Liver (tissue), 9 donors: ENCODE results near the gene F5. TPM values are rescaled to one million over a fixed set of nuclear protein-coding genes. Genes with fewer than 3 reads are reported as not detected.

Experiments
- DNase-seq: peaks from one replicate; pipeline ENCODE4 v3.0.0-alpha.2; 2017; ENCODE audit warnings: low spot score
- H3K27ac ChIP-seq, 2 donors: one replicate each; pipeline ENCODE4 v1.7.0; 2013; ENCODE audit warnings: inconsistent platforms in 2 of 2, low read length in 2 of 2, control low read depth in 1 of 2, low read depth in 1 of 2, mild to moderate bottlenecking in 1 of 2
- H3K27me3 ChIP-seq, 4 donors: one replicate each; pipeline versions ENCODE4 v1.6.1 to v1.7.0; 2013; ENCODE audit warnings: low read length in 3 of 4, inconsistent platforms in 1 of 4, mild to moderate bottlenecking in 1 of 4, moderate library complexity in 1 of 4; ENCODE audit not compliant: control insufficient read depth in 4 of 4, insufficient read depth in 4 of 4
- H3K36me3 ChIP-seq, 4 donors: one replicate each; pipeline versions ENCODE4 v1.6.1 to v1.7.0; 2013; ENCODE audit warnings: low read length in 3 of 4, mild to moderate bottlenecking in 3 of 4, low read depth in 1 of 4, moderate library complexity in 1 of 4; ENCODE audit not compliant: control insufficient read depth in 4 of 4, insufficient read depth in 3 of 4
- H3K4me1 ChIP-seq, 4 donors: one replicate each; pipeline versions ENCODE4 v1.6.1 to v1.7.0; 2013; ENCODE audit warnings: low read length in 3 of 4, mild to moderate bottlenecking in 3 of 4, moderate library complexity in 1 of 4; ENCODE audit not compliant: control insufficient read depth in 4 of 4, insufficient read depth in 4 of 4
- H3K4me3 ChIP-seq, 3 donors: one replicate each; pipeline versions ENCODE4 v1.6.1 to v1.7.0; 2013; ENCODE audit warnings: low read length in 3 of 3, control low read depth in 1 of 3, low read depth in 1 of 3, mild to moderate bottlenecking in 1 of 3
- H3K9ac ChIP-seq, 2 donors: one replicate each; pipeline ENCODE4 v1.7.0; 2013; ENCODE audit warnings: low read length in 2 of 2, mild to moderate bottlenecking in 2 of 2, moderate library complexity in 2 of 2, control low read depth in 1 of 2, low read depth in 1 of 2
- H3K9me3 ChIP-seq, 4 donors: one replicate each; pipeline versions ENCODE4 v1.6.1 to v1.7.0; 2013; ENCODE audit warnings: low read length in 3 of 4; ENCODE audit not compliant: control insufficient read depth in 4 of 4
- ATF3 ChIP-seq: IDR thresholded peaks from 2 replicates; pipeline ENCODE4 v1.6.1; 2016; ENCODE audit warnings: antibody characterized with exemption
- CTCF ChIP-seq: fragments of 150-350 bp; IDR thresholded peaks from 2 replicates; pipeline ENCODE4 v1.5.1; 2017; ENCODE audit warnings: improper control_type of control experiment, low read depth, low read length; ENCODE audit not compliant: missing input control
- EGR1 ChIP-seq, 2 donors: IDR thresholded peaks; 2 replicates each; pipeline ENCODE4 v1.6.1; 2016 to 2018; ENCODE audit warnings: antibody characterized with exemption in 2 of 2, low read depth in 2 of 2
- FOXA1 ChIP-seq: IDR thresholded peaks from 2 replicates; pipeline ENCODE4 v1.6.1; 2016; ENCODE audit warnings: antibody characterized with exemption
- FOXA2 ChIP-seq: IDR thresholded peaks from 2 replicates; pipeline ENCODE4 v1.6.1; 2016; ENCODE audit warnings: antibody characterized with exemption
- GABPA ChIP-seq, 2 donors: IDR thresholded peaks in 1 of 2; conservative IDR thresholded peaks in 1 of 2; 2 replicates each; pipeline ENCODE4 v1.6.1; 2016; ENCODE audit warnings: antibody characterized with exemption in 2 of 2, mild to moderate bottlenecking in 1 of 2, moderate library complexity in 1 of 2
- HNF4A ChIP-seq, 2 donors: conservative IDR thresholded peaks; 2 replicates each; pipeline ENCODE4 v1.6.1; 2016; ENCODE audit warnings: antibody characterized with exemption in 2 of 2, mild to moderate bottlenecking in 2 of 2
- HNF4G ChIP-seq: IDR thresholded peaks from 2 replicates; pipeline ENCODE4 v1.6.1; 2016; ENCODE audit warnings: antibody characterized with exemption
- JUND ChIP-seq, 2 donors: IDR thresholded peaks; 2 replicates each; pipeline ENCODE4 v1.6.1; 2016; ENCODE audit warnings: antibody characterized with exemption in 2 of 2
- MAX ChIP-seq: IDR thresholded peaks from 2 replicates; pipeline ENCODE4 v1.6.1; 2016; ENCODE audit warnings: antibody characterized with exemption
- NR2F2 ChIP-seq: IDR thresholded peaks from 2 replicates; pipeline ENCODE4 v1.6.1; 2016; ENCODE audit warnings: antibody characterized with exemption
- RAD21 ChIP-seq, 2 donors: IDR thresholded peaks; 2 replicates each; pipeline ENCODE4 v1.6.1; 2016; ENCODE audit warnings: antibody characterized with exemption in 2 of 2, mild to moderate bottlenecking in 2 of 2
- REST ChIP-seq: IDR thresholded peaks from 2 replicates; pipeline ENCODE4 v1.6.1; 2016; ENCODE audit warnings: antibody characterized with exemption, mild to moderate bottlenecking
- RXRA ChIP-seq, 2 donors: IDR thresholded peaks; 2 replicates each; pipeline ENCODE4 v1.6.1; 2017 to 2018; ENCODE audit warnings: antibody characterized with exemption in 2 of 2, mild to moderate bottlenecking in 1 of 2
- SP1 ChIP-seq: IDR thresholded peaks from 2 replicates; pipeline ENCODE4 v1.6.1; 2018; ENCODE audit warnings: antibody characterized with exemption, mild to moderate bottlenecking
- TAF1 ChIP-seq: conservative IDR thresholded peaks from 2 replicates; pipeline ENCODE4 v1.6.1; 2016; ENCODE audit warnings: antibody characterized with exemption, mild to moderate bottlenecking
- YY1 ChIP-seq: IDR thresholded peaks from 2 replicates; pipeline ENCODE4 v1.6.1; 2016; ENCODE audit warnings: antibody characterized with exemption, mild to moderate bottlenecking
- ZBTB33 ChIP-seq: IDR thresholded peaks from 2 replicates; pipeline ENCODE4 v1.6.1; 2016; ENCODE audit warnings: antibody characterized with exemption
- WGBS: extraction: QIAGEN DNeasy Blood & Tissue Kit; methylation state at CpG from one replicate; pipeline ENCODE4 v1.1.7; 2013; 5-methylcytosine and 5-hydroxymethylcytosine counted together
- polyA plus RNA-seq, 2 donors: library from polyadenylated mRNA; stranded (reverse) in 1 of 2; unstranded in 1 of 2; fragments of 200-250 nt in 1 of 2; fragments of >200 nt in 1 of 2; fragmentation: Nextera tagmentation in 1 of 2; extraction: Ambion mirVana in 1 of 2; gene quantifications; one replicate each; pipeline versions ENCODE4 v1.2.1 to v1.2.3, GENCODE V29; 2013 to 2015
- total RNA-seq, 2 donors: library from RNA; depleted of rRNA; stranded (reverse); fragments of >200 nt; gene quantifications; one replicate each; pipeline ENCODE4 v1.2.3, GENCODE V29; 2014
- donor health status: healthy.
- donor health status: healthy.
- donor health status: healthy.
- donor health status: healthy.
- donor health status: healthy.

Gene F5
- total and polyA plus RNA-seq, 4 donors: 86.1 to 155 (median 129) TPM

GRCh38 chr1:169570172-169570574, 16.1 kb downstream of the F5 start:
- H3K4me3 ChIP-seq: no peak overlapping the region
- H3K9me3 ChIP-seq: no peaks in the 10 kb centered on the region
- H3K4me1 ChIP-seq: peaks cover 15 to 75% (median 60%) of the 10 kb centered on the region in 4 donors
- 11% methylated on average over 1 of the region's 1 CpG for WGBS
- peak; percentile 22 to 43 for TF ChIP-seq RAD21 (IDR thresholded peaks at IDR 0.05)
- TF ChIP-seq GABPA (IDR thresholded peaks at IDR 0.05 in 1 of 2, conservative IDR thresholded peaks at IDR 0.05 in 1 of 2): no peak
- peak; percentile 39 to 68 for TF ChIP-seq JUND (IDR thresholded peaks at IDR 0.05)
- TF ChIP-seq NR2F2: peak; percentile 34
- TF ChIP-seq YY1: peak; percentile 65
- TF ChIP-seq SP1: peak; percentile 97
- TF ChIP-seq ATF3: peak; percentile 52
- TF ChIP-seq ZBTB33: peak; percentile 58
- TF ChIP-seq EGR1 (IDR thresholded peaks at IDR 0.05; ENCODE audit: low read depth in 2 of 2): peak in 1 of 2 donors; percentile 18
- TF ChIP-seq FOXA2: peak; percentile 95
- no peak for TF ChIP-seq TAF1
- peak; percentile 97 for TF ChIP-seq HNF4A (conservative IDR thresholded peaks at IDR 0.05)
- TF ChIP-seq CTCF: no peak
- peak; percentile 84 for TF ChIP-seq REST
- peak; percentile 93 for TF ChIP-seq HNF4G
- TF ChIP-seq MAX: peak; percentile 73
- TF ChIP-seq FOXA1: peak; percentile 90
- TF ChIP-seq RXRA (IDR thresholded peaks at IDR 0.05): peak; percentile 79 to 87
- peak overlapping the region; percentile 67 for H3K27ac ChIP-seq
- DNase-seq: no peak
- H3K9ac ChIP-seq: peak overlapping the region in 1 of 2 donors; percentile 10
- H3K27me3 ChIP-seq: no peaks in the 10 kb centered on the region
- H3K36me3 ChIP-seq: peaks cover 0 to 3% (median 2%) of the 10 kb centered on the region in 4 donors
